Heart left ventricle (tissue), 13 donors: ENCODE results near the gene HTT.

Experiments used
- CTCF ChIP-seq, 12 donors: fragments of 200-600 bp; sonication (generic) in 4 of 12; IDR thresholded peaks; one replicate each; pipeline versions ENCODE4 v1.5.0 to v1.8.0; 2018 to 2022; ENCODE audit warnings: antibody characterized with exemption in 12 of 12, mild to moderate bottlenecking in 5 of 12
- POLR2A ChIP-seq, 2 donors: fragments of 450-650 bp; IDR thresholded peaks; one replicate each; pipeline ENCODE4 v1.6.1; 2017; ENCODE audit warnings: antibody characterized with exemption in 2 of 2, mild to moderate bottlenecking in 2 of 2, moderate library complexity in 2 of 2
- donor health status: ischemic (EF 13 %, LVEDD 7.1; RV severe dilation, severe dysfunction).
- donor health status: DM: no; HTN: yes; CAD: no.
- donor health status: DM: no; HTN: no; CAD: no.
- donor health status: ischemic (EF 25% LVEDD 6.9; RV normal size, moderate dysfunction).
- donor health status: ischemic (EF 25% LVEDD 5.7; RV mildly dilated, moderate dysfunction).
- donor health status: ischemic (EF 35%, LVEDD 5.7; RV mildly dilated, moderate dysfunction).
- donor health status: nonischemic (EF 11% LVEDD 7.7; RV severe dilation, severe dysfunction).
- donor health status: DM: yes; HTN: yes; CAD: no.
- donor health status: PGD.
- donor health status: ischemic (EF 29% LVEDD 5.4; RV normal size, mild dysfunction).
- donor health status: nonischemic (EF 23%, LVEDD 6.1; RV moderate dilation, normal function).

- TF ChIP-seq POLR2A (IDR thresholded peaks at IDR 0.05) (no peak), CTCF (IDR thresholded peaks at IDR 0.05) (peak in 1 of 12 donors; percentile 0)
Measured at GRCh38 chr4:3044870-3045819, 29.3 kb upstream of the HTT start.
